Esophagus muscularis mucosa (tissue), 4 donors: ENCODE results near the gene RPRML.

Source experiments
- CTCF ChIP-seq, 3 experiments: fragments of 200-600 bp in 2 of 3; fragments of 450-650 bp in 1 of 3; sonication (generic) in 2 of 3; IDR thresholded peaks; one replicate each; pipeline ENCODE4 v1.5.1; 2017 to 2019; ENCODE audit warnings: antibody characterized with exemption in 3 of 3, mild to moderate bottlenecking in 2 of 3, moderate library complexity in 1 of 3
- EP300 ChIP-seq: sonication (generic); formaldehyde crosslinking; IDR thresholded peaks from one replicate; pipeline ENCODE4 v1.6.1; 2017; ENCODE audit warnings: antibody characterized with exemption
- POLR2A ChIP-seq: fragments of 450-650 bp; IDR thresholded peaks from one replicate; pipeline ENCODE4 v1.6.1; 2017; ENCODE audit warnings: antibody characterized with exemption, moderate library complexity, mild to moderate bottlenecking, low read depth
- POLR2AphosphoS5 ChIP-seq, 2 donors: sonication (generic); formaldehyde crosslinking; IDR thresholded peaks; one replicate each; pipeline ENCODE4 v1.6.1; 2017; ENCODE audit warnings: antibody characterized with exemption in 2 of 2

GRCh38 chr17:46949291-46950174 is 29.5 kb downstream of the RPRML start:
- TF ChIP-seq EP300 (no peak), CTCF (IDR thresholded peaks at IDR 0.05) (no peak), POLR2A (no peak), POLR2AphosphoS5 (IDR thresholded peaks at IDR 0.05) (no peak)
